Fibroblast of lung (primary cell): Measurements from ENCODE around the gene ZNF275. TPM values are rescaled to one million over a fixed set of nuclear protein-coding genes. Genes with fewer than 3 reads are reported as not detected.
"Not testable (repeated sequence)": the region's sequence is repeated elsewhere in the genome, so short reads cannot be mapped to it uniquely, and the experiment has no call there.

Experiments
- DNase-seq, 2 donors: peaks; one replicate each; pipeline versions ENCODE4 v3.0.0 to v3.0.0-alpha.2; 2010; ENCODE audit warnings: low read depth in 2 of 2
- H2AFZ ChIP-seq: 2 replicates; pipeline ENCODE4 v1.5.1; 2012; ENCODE audit warnings: low read length, control low read depth, inconsistent platforms
- H3K27ac ChIP-seq: 2 replicates; pipeline ENCODE4 v1.5.1; 2011; ENCODE audit warnings: low read length, control low read depth; ENCODE audit not compliant: insufficient read depth
- H3K27me3 ChIP-seq: 2 replicates; pipeline ENCODE4 v1.5.1; 2011; ENCODE audit warnings: mild to moderate bottlenecking, low read length; ENCODE audit not compliant: control insufficient read depth, insufficient read depth
- H3K36me3 ChIP-seq: 2 replicates; pipeline ENCODE4 v1.5.1; 2011; ENCODE audit warnings: low read length; ENCODE audit not compliant: control insufficient read depth, insufficient read depth
- H3K4me1 ChIP-seq: 2 replicates; pipeline ENCODE4 v1.5.1; 2011; ENCODE audit warnings: low read length; ENCODE audit not compliant: control insufficient read depth, insufficient read depth; ENCODE audit errors: extremely low read depth
- H3K4me2 ChIP-seq: 2 replicates; pipeline ENCODE4 v1.5.1; 2011; ENCODE audit warnings: low read length, control low read depth; ENCODE audit not compliant: insufficient read depth; ENCODE audit errors: extremely low read depth
- H3K4me3 ChIP-seq, 4 experiments: fragments of 200-600 bp in 1 of 4; sonication (generic) in 1 of 4; replicated peaks in 1 of 4; 2 replicates each; pipeline ENCODE4 v1.5.1; 2011 to 2016; ENCODE audit warnings: low read length in 4 of 4, low read depth in 3 of 4, mild to moderate bottlenecking in 3 of 4, control low read depth in 2 of 4, inconsistent platforms in 1 of 4, mixed read lengths in 1 of 4; ENCODE audit not compliant: insufficient read depth in 1 of 4; ENCODE audit errors: control extremely low read depth in 1 of 4
- H3K79me2 ChIP-seq: 2 replicates; pipeline ENCODE4 v1.5.1; 2012; ENCODE audit warnings: mild to moderate bottlenecking, low read length, inconsistent platforms; ENCODE audit not compliant: control insufficient read depth, insufficient read depth
- H3K9ac ChIP-seq: 2 replicates; pipeline ENCODE4 v1.5.1; 2011; ENCODE audit warnings: mild to moderate bottlenecking, low read length, control low read depth; ENCODE audit not compliant: insufficient read depth
- H3K9me3 ChIP-seq: 2 replicates; pipeline ENCODE4 v1.5.1; 2012; ENCODE audit warnings: low read depth, low read length; ENCODE audit not compliant: control insufficient read depth, insufficient read depth
- H4K20me1 ChIP-seq: 2 replicates; pipeline ENCODE4 v1.5.1; 2011; ENCODE audit warnings: low read length; ENCODE audit not compliant: control insufficient read depth, insufficient read depth; ENCODE audit errors: extremely low read depth
- EZH2 ChIP-seq: IDR thresholded peaks from 2 replicates; pipeline ENCODE4 v1.5.1; 2012; ENCODE audit warnings: low read length, control low read depth, mild to moderate bottlenecking; ENCODE audit errors: missing control alignments
- polyA plus RNA-seq, 2 donors: library from polyadenylated mRNA; depleted of rRNA in 1 of 2; stranded (reverse) in 1 of 2; unstranded in 1 of 2; fragments of >200 nt; gene quantifications; 2 replicates each; pipeline ENCODE4 v1.2.1, GENCODE V29; 2011 to 2012; ENCODE audit warnings: missing spikeins in 1 of 2
- total RNA-seq: library from RNA; depleted of rRNA; stranded (reverse); fragments of >200 nt; gene quantifications from 2 replicates; pipeline ENCODE4 v1.2.1, GENCODE V29; 2014
- TF ChIP-seq, protein P1 (sequence below), 2 donors: IDR thresholded peaks in 1 of 2; conservative IDR thresholded peaks in 1 of 2; 1 replicate in 1 of 2; 2 replicates in 1 of 2; pipeline ENCODE4 v1.5.1; 2011 to 2012; ENCODE audit warnings: low read length in 2 of 2, control low read depth in 1 of 2, inconsistent platforms in 1 of 2, low read depth in 1 of 2, mild to moderate bottlenecking in 1 of 2

Gene ZNF275
- total and polyA plus RNA-seq, 2 donors (not counting 1 experiment from before 2014, with no cell fraction given): 6.3 to 12.2 TPM

DNA sequence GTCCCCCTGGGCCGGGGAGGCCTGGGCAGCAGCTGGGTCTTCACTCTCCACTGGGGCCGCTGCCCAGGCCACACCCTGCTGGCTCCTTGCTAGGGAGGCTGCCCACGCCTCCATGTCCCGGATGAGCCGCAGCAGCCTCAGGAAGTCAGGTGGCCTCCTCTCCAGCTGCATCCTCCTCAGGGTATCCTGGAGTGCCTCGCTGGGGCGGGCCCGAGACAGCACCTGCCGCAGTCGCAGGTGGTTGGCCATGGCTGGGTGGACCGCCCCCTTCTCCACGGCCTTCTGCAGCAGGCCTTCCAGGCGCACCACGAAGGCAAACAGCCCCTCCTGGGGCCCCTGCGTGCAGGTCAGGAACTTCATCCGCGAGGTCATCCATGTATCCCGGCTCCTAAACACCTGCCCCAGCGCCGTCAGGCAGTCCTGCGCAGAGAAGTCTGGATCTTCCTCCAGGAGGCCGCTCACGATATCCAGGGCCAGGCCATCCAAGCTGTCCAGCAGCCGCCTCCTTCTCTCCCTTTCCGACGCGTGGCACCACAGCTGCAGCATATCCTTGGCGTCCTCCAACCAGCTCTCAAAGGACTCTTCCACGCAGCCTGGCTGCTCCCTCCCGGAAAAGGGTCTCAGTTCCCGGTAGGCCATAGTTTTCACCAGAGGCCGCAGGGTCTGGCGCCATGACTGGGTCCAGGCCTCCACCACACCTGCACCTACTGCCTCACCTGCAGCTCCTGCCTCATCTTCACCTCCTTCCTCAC, 14.5 kb upstream of the ZNF275 start:
- H3K4me3 ChIP-seq: no peak overlapping the region
- no peaks in the 10 kb centered on the region for H3K27me3 ChIP-seq
- no peak overlapping the region for H2AFZ ChIP-seq
- no peaks in the 10 kb centered on the region for H3K9me3 ChIP-seq
- no peaks in the 10 kb centered on the region for H3K4me1 ChIP-seq
- H3K36me3 ChIP-seq: no peaks in the 10 kb centered on the region
- no peak for DNase-seq
- no peak for TF ChIP-seq EZH2
- TF ChIP-seq, protein P1, sequence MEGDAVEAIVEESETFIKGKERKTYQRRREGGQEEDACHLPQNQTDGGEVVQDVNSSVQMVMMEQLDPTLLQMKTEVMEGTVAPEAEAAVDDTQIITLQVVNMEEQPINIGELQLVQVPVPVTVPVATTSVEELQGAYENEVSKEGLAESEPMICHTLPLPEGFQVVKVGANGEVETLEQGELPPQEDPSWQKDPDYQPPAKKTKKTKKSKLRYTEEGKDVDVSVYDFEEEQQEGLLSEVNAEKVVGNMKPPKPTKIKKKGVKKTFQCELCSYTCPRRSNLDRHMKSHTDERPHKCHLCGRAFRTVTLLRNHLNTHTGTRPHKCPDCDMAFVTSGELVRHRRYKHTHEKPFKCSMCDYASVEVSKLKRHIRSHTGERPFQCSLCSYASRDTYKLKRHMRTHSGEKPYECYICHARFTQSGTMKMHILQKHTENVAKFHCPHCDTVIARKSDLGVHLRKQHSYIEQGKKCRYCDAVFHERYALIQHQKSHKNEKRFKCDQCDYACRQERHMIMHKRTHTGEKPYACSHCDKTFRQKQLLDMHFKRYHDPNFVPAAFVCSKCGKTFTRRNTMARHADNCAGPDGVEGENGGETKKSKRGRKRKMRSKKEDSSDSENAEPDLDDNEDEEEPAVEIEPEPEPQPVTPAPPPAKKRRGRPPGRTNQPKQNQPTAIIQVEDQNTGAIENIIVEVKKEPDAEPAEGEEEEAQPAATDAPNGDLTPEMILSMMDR (conservative IDR thresholded peaks at IDR 0.05 in 1 of 2, IDR thresholded peaks at IDR 0.05 in 1 of 2; ENCODE audit: low read depth in 1 of 2, low read length in 2 of 2): no peak
- no peaks in the 10 kb centered on the region for H4K20me1 ChIP-seq
- no peak overlapping the region for H3K9ac ChIP-seq
- H3K4me2 ChIP-seq: no peak overlapping the region
- no peaks in the 10 kb centered on the region for H3K79me2 ChIP-seq
- H3K27ac ChIP-seq: no peak overlapping the region

GRCh38 chrX:153320047-153320443, 13.9 kb upstream of the ZNF275 start:
- not testable (repeated sequence) for H3K9ac ChIP-seq, H3K4me1 ChIP-seq, H3K9me3 ChIP-seq, H2AFZ ChIP-seq, H3K27me3 ChIP-seq, H3K36me3 ChIP-seq, H4K20me1 ChIP-seq, H3K4me2 ChIP-seq, DNase-seq, H3K27ac ChIP-seq, H3K79me2 ChIP-seq, H3K4me3 ChIP-seq

GRCh38 chrX:153320555-153321184, 13.3 kb upstream of the ZNF275 start:
- Histone ChIP-seq H3K79me2 (no peaks in the 10 kb centered on the region), H3K9ac (no peak overlapping the region), H3K36me3 (no peaks in the 10 kb centered on the region), H3K27ac (no peak overlapping the region), H3K4me3 (no peak overlapping the region), H3K9me3 (no peaks in the 10 kb centered on the region), H3K27me3 (no peaks in the 10 kb centered on the region), H3K4me2 (no peak overlapping the region), H4K20me1 (no peaks in the 10 kb centered on the region), H3K4me1 (no peaks in the 10 kb centered on the region), H2AFZ (no peak overlapping the region)
- no peak for DNase-seq
- TF ChIP-seq, protein P1 (conservative IDR thresholded peaks at IDR 0.05 in 1 of 2, IDR thresholded peaks at IDR 0.05 in 1 of 2; ENCODE audit: low read depth in 1 of 2, low read length in 2 of 2): no peak
- no peak for TF ChIP-seq EZH2
